Kidney (tissue), 14 donors: ENCODE measurements around the gene MAGIX. TPM values are rescaled to one million over a fixed set of nuclear protein-coding genes. Genes with fewer than 3 reads are reported as not detected.

ENCODE experiments used
- DNase-seq, 5 donors: peaks; one replicate each; pipeline ENCODE4 v3.0.0-alpha.2; 2013 to 2020
- FAIRE-seq: peaks from 2 replicates; lab custom pipeline; 2012; peaks lifted over from hg19 to GRCh38; lab: Jason Lieb, UNC
- H3K27ac ChIP-seq, 2 donors: one replicate each; pipeline ENCODE4 v1.7.0; 2013; ENCODE audit warnings: low read depth in 2 of 2, low read length in 2 of 2, inconsistent platforms in 1 of 2
- H3K27me3 ChIP-seq: one replicate; pipeline ENCODE4 v1.7.1; 2013; ENCODE audit warnings: low read length, inconsistent platforms; ENCODE audit not compliant: control insufficient read depth, insufficient read depth
- H3K36me3 ChIP-seq, 3 donors: one replicate each; pipeline versions ENCODE4 v1.7.0 to v1.7.1; 2013; ENCODE audit warnings: low read length in 3 of 3, control low read depth in 1 of 3, inconsistent platforms in 1 of 3; ENCODE audit not compliant: insufficient read depth in 3 of 3, control insufficient read depth in 2 of 3
- H3K4me1 ChIP-seq, 3 donors: one replicate each; pipeline versions ENCODE4 v1.7.0 to v1.7.1; 2013; ENCODE audit warnings: low read length in 3 of 3, inconsistent platforms in 1 of 3, low read depth in 1 of 3; ENCODE audit not compliant: control insufficient read depth in 2 of 3, insufficient read depth in 2 of 3
- H3K4me3 ChIP-seq, 3 donors: one replicate each; pipeline versions ENCODE4 v1.7.0 to v1.8.1; 2013; ENCODE audit warnings: low read length in 3 of 3, control low read depth in 1 of 3, inconsistent platforms in 1 of 3
- H3K9ac ChIP-seq, 3 donors: one replicate each; pipeline versions ENCODE4 v1.7.0 to v1.7.1; 2013; ENCODE audit warnings: low read length in 3 of 3, control low read depth in 1 of 3, inconsistent platforms in 1 of 3
- H3K9me3 ChIP-seq, 3 donors: one replicate each; pipeline versions ENCODE4 v1.7.0 to v1.7.1; 2013; ENCODE audit warnings: low read length in 3 of 3, control low read depth in 1 of 3, inconsistent platforms in 1 of 3; ENCODE audit not compliant: control insufficient read depth in 2 of 3, insufficient read depth in 1 of 3
- CTCF ChIP-seq: IDR thresholded peaks from 3 replicates; pipeline ENCODE4 v1.5.1; 2012; ENCODE audit warnings: mild to moderate bottlenecking, moderate library complexity, borderline replicate concordance; ENCODE audit not compliant: insufficient read depth; ENCODE audit errors: extremely low read depth
- intact Hi-C: fragments of 100-400 bp; cut with DNase I; formaldehyde crosslinking; loops from one replicate; pipeline ENCODE4 v1.11.1; 2022
- polyA plus RNA-seq: library from polyadenylated mRNA; stranded (reverse); fragments of 350-450 nt; fragmentation: Illumina TruSeq; extraction: RNeasy Lipid Tissue Mini Kit (QIAGEN cat#74804); gene quantifications from one replicate; pipeline ENCODE4 v1.2.3, GENCODE V29; 2014; ENCODE audit warnings: low read depth, low replicate concordance; ENCODE audit not compliant: insufficient read depth
- total RNA-seq: library from RNA; stranded (reverse); fragmentation: NEBNext Ultra II Directional; extraction: Animal tissue kit (Norgen Biotek cat#: 25700); gene quantifications from one replicate; pipeline ENCODE4 v1.2.1, GENCODE V29; 2021
- donor health status: control.
- donor health status: control.
- donor health status: control.
- donor health status: control.
- donor health status: control.
- donor health status: DM: yes; HTN: yes; CAD: no.
- donor health status: Normal renal cell carcinoma (clear cell type).

The MAGIX gene
- total and polyA plus RNA-seq, 2 donors from 2014 or later: 11.6 to 34.0 TPM

- Histone ChIP-seq H3K4me3 (no peak overlapping the region), H3K9me3 (no peaks in the 10 kb centered on the region), H3K27ac (no peak overlapping the region), H3K9ac (no peak overlapping the region), H3K36me3 (no peaks in the 10 kb centered on the region), H3K27me3 (no peaks in the 10 kb centered on the region), H3K4me1 (no peaks in the 10 kb centered on the region)
- FAIRE-seq (no peak), DNase-seq (no peak)
- TF ChIP-seq CTCF: no peak
- intact Hi-C loops: no loop called here
These were observed 51.9 kb downstream of the MAGIX start for GRCh38 chrX:49214416-49214815.

- H3K4me1 ChIP-seq: no peaks in the 10 kb centered on the region
- no peak overlapping the region for H3K9ac ChIP-seq
- no peak overlapping the region for H3K4me3 ChIP-seq
- H3K36me3 ChIP-seq: no peaks in the 10 kb centered on the region
- FAIRE-seq (no peak), DNase-seq (no peak)
- TF ChIP-seq CTCF: no peak
- no peaks in the 10 kb centered on the region for H3K27me3 ChIP-seq
- H3K9me3 ChIP-seq: no peaks in the 10 kb centered on the region
- intact Hi-C loops: no loop called here
- no peak overlapping the region for H3K27ac ChIP-seq
These were observed 52.5 kb downstream of the MAGIX start for GRCh38 chrX:49214996-49215526.

Other genes with a start within 250 kb of the MAGIX start
- 29.6 TPM for gene PIM2, start 243.7 kb upstream of the MAGIX start, total RNA-seq
- gene PIM2, start 243.7 kb upstream of the MAGIX start, polyA plus RNA-seq: 8.7 TPM
- 56.2 TPM for gene OTUD5, start 205.2 kb upstream of the MAGIX start, total RNA-seq
- 40.2 TPM for gene OTUD5, start 205.2 kb upstream of the MAGIX start, polyA plus RNA-seq
- gene KCND1, start 190.9 kb upstream of the MAGIX start, total RNA-seq: 2.2 TPM
- 0.92 TPM for gene KCND1, start 190.9 kb upstream of the MAGIX start, polyA plus RNA-seq
- 52.8 TPM for gene GRIPAP1, start 160.5 kb upstream of the MAGIX start, total RNA-seq
- 24.0 TPM for gene GRIPAP1, start 160.5 kb upstream of the MAGIX start, polyA plus RNA-seq
- 47.3 TPM for gene TFE3, start 119.4 kb upstream of the MAGIX start, total RNA-seq
- gene TFE3, start 119.4 kb upstream of the MAGIX start, polyA plus RNA-seq: 32.8 TPM
- gene CCDC120, start 103.8 kb upstream of the MAGIX start, total RNA-seq: 13.7 TPM
- gene CCDC120, start 103.8 kb upstream of the MAGIX start, polyA plus RNA-seq: 5.2 TPM
- gene PRAF2, start 88.8 kb upstream of the MAGIX start, total RNA-seq: 24.0 TPM
- 47.9 TPM for gene PRAF2, start 88.8 kb upstream of the MAGIX start, polyA plus RNA-seq
- gene WDR45, start 82.9 kb upstream of the MAGIX start, total RNA-seq: 67.4 TPM
- gene WDR45, start 82.9 kb upstream of the MAGIX start, polyA plus RNA-seq: 72.4 TPM
- gene GPKOW, start 39.0 kb upstream of the MAGIX start, total RNA-seq: 20.4 TPM
- gene GPKOW, start 39.0 kb upstream of the MAGIX start, polyA plus RNA-seq: 21.4 TPM
- gene PLP2, start 9.1 kb downstream of the MAGIX start, total RNA-seq: 139 TPM
- 58.6 TPM for gene PLP2, start 9.1 kb downstream of the MAGIX start, polyA plus RNA-seq
- gene PRICKLE3, start 23.6 kb downstream of the MAGIX start, total RNA-seq: 11.6 TPM
- gene PRICKLE3, start 23.6 kb downstream of the MAGIX start, polyA plus RNA-seq: 3.4 TPM
- gene SYP, start 37.4 kb downstream of the MAGIX start, total RNA-seq: 4.0 TPM
- gene SYP, start 37.4 kb downstream of the MAGIX start, polyA plus RNA-seq: 7.2 TPM
- gene CACNA1F, start 70.6 kb downstream of the MAGIX start, total RNA-seq: 0.25 TPM
- 0.15 TPM for gene CACNA1F, start 70.6 kb downstream of the MAGIX start, polyA plus RNA-seq
- gene CCDC22, start 72.7 kb downstream of the MAGIX start, total RNA-seq: 18.5 TPM
- 13.4 TPM for gene CCDC22, start 72.7 kb downstream of the MAGIX start, polyA plus RNA-seq
- 2.0 TPM for gene FOXP3, start 102.0 kb downstream of the MAGIX start, total RNA-seq
- gene FOXP3, start 102.0 kb downstream of the MAGIX start, polyA plus RNA-seq: 0.45 TPM
- gene PPP1R3F, start 107.0 kb downstream of the MAGIX start, total RNA-seq: 4.5 TPM
- 5.1 TPM for gene PPP1R3F, start 107.0 kb downstream of the MAGIX start, polyA plus RNA-seq
- not detected for gene GAGE10, start 140.9 kb downstream of the MAGIX start, total RNA-seq
- gene GAGE10, start 140.9 kb downstream of the MAGIX start, polyA plus RNA-seq: not detected
- gene GAGE12J, start 159.3 kb downstream of the MAGIX start, total RNA-seq: not detected
- not detected for gene GAGE12J, start 159.3 kb downstream of the MAGIX start, polyA plus RNA-seq
- gene GAGE13, start 168.8 kb downstream of the MAGIX start, total RNA-seq: not detected
- gene GAGE13, start 168.8 kb downstream of the MAGIX start, polyA plus RNA-seq: not detected